SU-DHL-6 (cell line): ENCODE measurements around the gene PARP3.
A peak's percentile ranks its signal among the peaks of the same experiment; 100 is the strongest.

Source experiments
- CTCF ChIP-seq: fragments of 200-600 bp; sonication (generic); IDR thresholded peaks from one replicate; pipeline ENCODE4 v1.5.1; 2017; ENCODE audit warnings: antibody characterized with exemption, mild to moderate bottlenecking, low read length, moderate library complexity; ENCODE audit not compliant: insufficient read depth, poor library complexity, severe bottlenecking
- EZH2phosphoT487 ChIP-seq: fragments of 200-600 bp; sonication (generic), shearing (Covaris generic); conservative IDR thresholded peaks from 2 replicates; pipeline ENCODE4 v1.6.1; 2018; ENCODE audit warnings: mild to moderate bottlenecking, antibody characterized with exemption, low read length, moderate library complexity, mixed read lengths

- TF ChIP-seq EZH2phosphoT487 (no peak), CTCF (peak; percentile 97)
These were observed at the start of gene PARP3, which contains the start of gene RRP9 for GRCh38 chr3:51941798-51942602.
